Suprapubic skin (tissue), 4 donors: ENCODE measurements around the gene CLASP1. TPM values are rescaled to one million over a fixed set of nuclear protein-coding genes. Genes with fewer than 3 reads are reported as not detected.

Experiments used
- DNase-seq, 2 donors: peaks; one replicate each; pipeline ENCODE4 v3.0.0-alpha.2; 2019; ENCODE audit warnings: low spot score in 2 of 2
- H3K27ac ChIP-seq: fragments of 200-600 bp; sonication (generic); one replicate; pipeline ENCODE4 v1.5.1; 2019
- H3K27me3 ChIP-seq: fragments of 200-600 bp; sonication (generic); one replicate; pipeline ENCODE4 v1.5.1; 2019
- H3K36me3 ChIP-seq: fragments of 200-600 bp; sonication (generic); one replicate; pipeline ENCODE4 v1.5.1; 2019
- H3K4me1 ChIP-seq: fragments of 200-600 bp; sonication (generic); one replicate; pipeline ENCODE4 v1.5.1; 2019
- H3K4me3 ChIP-seq: fragments of 200-600 bp; sonication (generic); one replicate; pipeline ENCODE4 v1.5.1; 2019; ENCODE audit warnings: mild to moderate bottlenecking
- H3K9me3 ChIP-seq: fragments of 200-600 bp; sonication (generic); one replicate; pipeline ENCODE4 v1.5.1; 2019
- CTCF ChIP-seq, 2 donors: fragments of 200-600 bp in 1 of 2; fragments of 450-650 bp in 1 of 2; sonication (generic) in 1 of 2; IDR thresholded peaks; one replicate each; pipeline ENCODE4 v1.5.1; 2016 to 2019; ENCODE audit warnings: antibody characterized with exemption in 2 of 2, mild to moderate bottlenecking in 1 of 2, moderate library complexity in 1 of 2
- EP300 ChIP-seq: sonication (generic); formaldehyde crosslinking; IDR thresholded peaks from one replicate; pipeline ENCODE4 v1.6.1; 2017; ENCODE audit warnings: antibody characterized with exemption
- POLR2A ChIP-seq, 2 donors: fragments of 450-650 bp; IDR thresholded peaks; one replicate each; pipeline ENCODE4 v1.6.1; 2017; ENCODE audit warnings: antibody characterized with exemption in 2 of 2, mild to moderate bottlenecking in 2 of 2, moderate library complexity in 2 of 2
- POLR2AphosphoS5 ChIP-seq, 3 donors: sonication (generic); formaldehyde crosslinking; IDR thresholded peaks; one replicate each; pipeline ENCODE4 v1.6.1; 2017; ENCODE audit warnings: antibody characterized with exemption in 3 of 3
- WGBS: methylation state at CpG from one replicate; pipeline ENCODE4 v1.1.5; 2018; 5-methylcytosine and 5-hydroxymethylcytosine counted together
- total RNA-seq, 4 donors: library from RNA; depleted of rRNA; stranded (reverse); fragments of >200 nt; gene quantifications; one replicate each; pipeline ENCODE4 v1.1.0, GENCODE V29; 2016

Gene CLASP1
- total RNA-seq, 4 donors from 2014 or later, result 53.3 to 99.5 (median 67.6) TPM

- no peak for DNase-seq
- H3K9me3 ChIP-seq, result no peaks in the 10 kb centered on the region
- H3K27ac ChIP-seq, result peak overlapping the region; percentile 24
- peaks cover 17% of the 10 kb centered on the region for H3K36me3 ChIP-seq
- H3K27me3 ChIP-seq, result no peaks in the 10 kb centered on the region
- H3K4me1 ChIP-seq, result peaks cover 24% of the 10 kb centered on the region
- H3K4me3 ChIP-seq, result no peak overlapping the region
- TF ChIP-seq EP300 (no peak), POLR2A (IDR thresholded peaks at IDR 0.05) (no peak), CTCF (IDR thresholded peaks at IDR 0.05) (no peak), POLR2AphosphoS5 (IDR thresholded peaks at IDR 0.05) (no peak)
- WGBS, result 96% methylated on average over 2 of the region's 2 CpGs
These were observed 144.9 kb downstream of the CLASP1 start for GRCh38 chr2:121504316-121504715.

- Histone ChIP-seq H3K36me3 (peaks cover 13% of the 10 kb centered on the region), H3K4me3 (no peak overlapping the region), H3K27me3 (no peaks in the 10 kb centered on the region), H3K9me3 (no peaks in the 10 kb centered on the region), H3K27ac (no peak overlapping the region), H3K4me1 (peaks cover 24% of the 10 kb centered on the region)
- 91% methylated on average over 3 of the region's 3 CpGs for WGBS
- TF ChIP-seq POLR2AphosphoS5 (IDR thresholded peaks at IDR 0.05) (no peak), EP300 (no peak), POLR2A (IDR thresholded peaks at IDR 0.05) (no peak), CTCF (IDR thresholded peaks at IDR 0.05) (no peak)
- no peak for DNase-seq
These were observed 146.5 kb downstream of the CLASP1 start for GRCh38 chr2:121502781-121503180.

GRCh38 chr2:121502246-121502645, 147.0 kb downstream of the CLASP1 start:
- no peak for TF ChIP-seq POLR2AphosphoS5 (IDR thresholded peaks at IDR 0.05)
- no peak for TF ChIP-seq CTCF (IDR thresholded peaks at IDR 0.05)
- no peak for TF ChIP-seq EP300
- no peak for TF ChIP-seq POLR2A (IDR thresholded peaks at IDR 0.05)
- Histone ChIP-seq H3K9me3 (no peaks in the 10 kb centered on the region), H3K4me3 (no peak overlapping the region), H3K4me1 (peaks cover 24% of the 10 kb centered on the region), H3K36me3 (peaks cover 13% of the 10 kb centered on the region), H3K27ac (no peak overlapping the region), H3K27me3 (no peaks in the 10 kb centered on the region)
- WGBS, result 83% methylated on average over 5 of the region's 5 CpGs
- no peak for DNase-seq

- TF ChIP-seq EP300, result no peak
- no peak for TF ChIP-seq POLR2AphosphoS5 (IDR thresholded peaks at IDR 0.05)
- no peak for TF ChIP-seq POLR2A (IDR thresholded peaks at IDR 0.05)
- no peak for TF ChIP-seq CTCF (IDR thresholded peaks at IDR 0.05)
- Histone ChIP-seq H3K4me3 (no peak overlapping the region), H3K4me1 (peaks cover 24% of the 10 kb centered on the region), H3K27me3 (no peaks in the 10 kb centered on the region), H3K36me3 (peaks cover 16% of the 10 kb centered on the region), H3K9me3 (no peaks in the 10 kb centered on the region), H3K27ac (no peak overlapping the region)
- DNase-seq, result no peak
- 90% methylated on average over 2 of the region's 2 CpGs for WGBS
These were observed 147.7 kb downstream of the CLASP1 start for GRCh38 chr2:121501554-121501953.

GRCh38 chr2:121501031-121501430, 148.2 kb downstream of the CLASP1 start:
- DNase-seq, result no peak
- Histone ChIP-seq H3K4me3 (no peak overlapping the region), H3K27ac (no peak overlapping the region), H3K4me1 (peaks cover 24% of the 10 kb centered on the region), H3K27me3 (no peaks in the 10 kb centered on the region), H3K9me3 (no peaks in the 10 kb centered on the region), H3K36me3 (peaks cover 16% of the 10 kb centered on the region)
- no peak for TF ChIP-seq CTCF (IDR thresholded peaks at IDR 0.05)
- TF ChIP-seq POLR2AphosphoS5 (IDR thresholded peaks at IDR 0.05), result no peak
- TF ChIP-seq POLR2A (IDR thresholded peaks at IDR 0.05), result no peak
- no peak for TF ChIP-seq EP300
- 88% methylated on average over 1 of the region's 1 CpG for WGBS
